ENCODE results near the gene PRKCE. TPM values are rescaled to one million over a fixed set of nuclear protein-coding genes. Genes with fewer than 3 reads are reported as not detected.

PRKCE gene
- total and polyA plus RNA-seq, 2 experiments from 2014 or later, result 0.94 to 1.2 TPM

DNA sequence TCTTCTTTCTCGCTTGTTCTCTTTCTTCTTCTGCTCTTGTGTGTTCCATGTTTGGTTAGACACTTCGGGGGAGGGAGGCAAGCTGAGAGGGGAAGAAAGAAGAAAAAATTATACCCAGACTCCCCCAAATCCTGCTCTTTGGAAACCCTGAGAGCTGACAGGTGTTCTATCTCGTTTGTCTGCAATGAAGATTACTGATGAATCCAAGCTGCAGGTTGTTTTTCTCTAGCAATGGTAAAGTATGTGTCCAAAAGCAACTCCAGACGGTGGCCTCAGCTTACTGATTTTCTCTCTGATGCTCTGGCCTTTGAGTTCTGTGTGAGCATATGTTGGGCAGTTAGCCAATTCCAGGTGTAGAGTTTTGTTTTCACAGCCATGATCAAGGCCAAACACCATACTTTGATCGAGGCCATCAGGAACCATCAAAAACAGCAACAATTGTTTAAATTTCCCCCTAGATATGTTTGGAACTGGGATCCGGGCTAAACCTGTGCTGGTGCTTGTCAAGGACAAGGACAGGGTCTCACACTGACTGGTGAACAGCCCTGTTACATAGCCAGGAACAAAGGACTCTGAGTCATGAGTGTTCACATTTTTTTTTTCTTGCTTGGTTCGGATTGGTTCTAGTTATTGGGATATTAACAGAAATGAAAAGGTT, 142.0 kb downstream of the PRKCE start:
- Histone ChIP-seq H3K27ac (ENCODE audit: low read depth) (no peak overlapping the region), H3F3A (replicated peaks; ENCODE audit: low read depth) (no peaks in the 10 kb centered on the region), H3K4me1 (ENCODE audit: insufficient read depth) (no peaks in the 10 kb centered on the region), H3K9me2 (ENCODE audit: insufficient read depth) (0 out of 2 replicates have a peak, but pooled peaks cover 7% of the 10 kb centered on the region), H3K4me2 (no peak overlapping the region), H3K27me3 (ENCODE audit: insufficient read depth) (no peaks in the 10 kb centered on the region), H3K36me3 (ENCODE audit: insufficient read depth) (no peaks in the 10 kb centered on the region), H4K20me1 (replicated peaks; ENCODE audit: insufficient read depth) (no peaks in the 10 kb centered on the region), H3K79me2 (replicated peaks; ENCODE audit: insufficient read depth) (no peaks in the 10 kb centered on the region), H3K4me3 (no peak overlapping the region), H2AFZ (no peak overlapping the region)
- H3K9me3 Mint-ChIP-seq, result no peaks in the 10 kb centered on the region
- no peak for TF ChIP-seq CREB1 (CRISPR knock-in tag; IDR thresholded peaks at IDR 0.05; ENCODE audit: low read depth)
- TF ChIP-seq, protein P1, sequence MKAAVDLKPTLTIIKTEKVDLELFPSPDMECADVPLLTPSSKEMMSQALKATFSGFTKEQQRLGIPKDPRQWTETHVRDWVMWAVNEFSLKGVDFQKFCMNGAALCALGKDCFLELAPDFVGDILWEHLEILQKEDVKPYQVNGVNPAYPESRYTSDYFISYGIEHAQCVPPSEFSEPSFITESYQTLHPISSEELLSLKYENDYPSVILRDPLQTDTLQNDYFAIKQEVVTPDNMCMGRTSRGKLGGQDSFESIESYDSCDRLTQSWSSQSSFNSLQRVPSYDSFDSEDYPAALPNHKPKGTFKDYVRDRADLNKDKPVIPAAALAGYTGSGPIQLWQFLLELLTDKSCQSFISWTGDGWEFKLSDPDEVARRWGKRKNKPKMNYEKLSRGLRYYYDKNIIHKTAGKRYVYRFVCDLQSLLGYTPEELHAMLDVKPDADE (IDR thresholded peaks at IDR 0.05), result no peak
- no peak overlapping the region for H3K4me3 Mint-ChIP-seq
- no peaks in the 10 kb centered on the region; the same call in 2 of the 3 replicates for H3K36me3 Mint-ChIP-seq (ENCODE audit: low read depth)
- ATAC-seq (no peak), DNase-seq (ENCODE audit: low spot score) (no peak)
- no peak overlapping the region for H3K27ac Mint-ChIP-seq
- H3K27me3 Mint-ChIP-seq (ENCODE audit: insufficient read depth, low read depth, poor library complexity), result peaks cover 3% of the 10 kb centered on the region
- H3K4me1 Mint-ChIP-seq, result no peaks in the 10 kb centered on the region

DNA sequence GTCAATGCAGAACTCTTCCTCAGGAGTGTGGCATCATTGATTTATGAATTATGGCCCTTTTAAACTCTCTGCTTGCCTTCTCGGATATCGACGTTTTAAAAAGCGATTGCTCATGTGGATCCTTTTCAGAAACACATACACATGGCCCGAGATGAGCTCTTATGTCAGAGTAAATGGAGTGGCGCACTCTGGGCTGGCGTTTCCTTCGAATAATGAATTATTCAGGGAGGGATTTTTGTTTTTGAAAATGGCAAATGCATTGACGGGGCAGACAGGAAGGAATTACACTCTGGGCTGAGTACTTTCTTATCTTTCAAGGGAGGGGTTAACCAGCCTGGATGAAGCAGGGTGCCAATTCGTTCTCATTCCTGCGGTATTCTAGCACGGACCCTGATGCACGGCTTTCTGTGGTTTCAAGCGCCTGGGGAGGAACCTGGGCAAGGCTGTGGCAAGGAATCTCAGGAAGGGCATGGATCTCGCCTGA, 142.7 kb downstream of the PRKCE start:
- no peak overlapping the region for H3K4me3 ChIP-seq
- no peaks in the 10 kb centered on the region for H4K20me1 ChIP-seq (replicated peaks; ENCODE audit: insufficient read depth)
- H3K27me3 ChIP-seq (ENCODE audit: insufficient read depth), result no peaks in the 10 kb centered on the region
- Mint-ChIP-seq H3K27me3 (ENCODE audit: insufficient read depth, low read depth, poor library complexity) (peaks cover 3% of the 10 kb centered on the region), H3K27ac (no peak overlapping the region), H3K36me3 (ENCODE audit: low read depth) (no peaks in the 10 kb centered on the region; the same call in 2 of the 3 replicates), H3K4me1 (no peaks in the 10 kb centered on the region), H3K4me3 (no peak overlapping the region), H3K9me3 (no peaks in the 10 kb centered on the region)
- no peak for DNase-seq (ENCODE audit: low spot score)
- ATAC-seq, result no peak
- no peak overlapping the region for H2AFZ ChIP-seq
- H3K4me2 ChIP-seq, result no peak overlapping the region
- no peak for TF ChIP-seq ZNF114 (CRISPR knock-in tag; IDR thresholded peaks at IDR 0.05)
- TF ChIP-seq, protein P1 (IDR thresholded peaks at IDR 0.05), result no peak
- TF ChIP-seq, protein P2, sequence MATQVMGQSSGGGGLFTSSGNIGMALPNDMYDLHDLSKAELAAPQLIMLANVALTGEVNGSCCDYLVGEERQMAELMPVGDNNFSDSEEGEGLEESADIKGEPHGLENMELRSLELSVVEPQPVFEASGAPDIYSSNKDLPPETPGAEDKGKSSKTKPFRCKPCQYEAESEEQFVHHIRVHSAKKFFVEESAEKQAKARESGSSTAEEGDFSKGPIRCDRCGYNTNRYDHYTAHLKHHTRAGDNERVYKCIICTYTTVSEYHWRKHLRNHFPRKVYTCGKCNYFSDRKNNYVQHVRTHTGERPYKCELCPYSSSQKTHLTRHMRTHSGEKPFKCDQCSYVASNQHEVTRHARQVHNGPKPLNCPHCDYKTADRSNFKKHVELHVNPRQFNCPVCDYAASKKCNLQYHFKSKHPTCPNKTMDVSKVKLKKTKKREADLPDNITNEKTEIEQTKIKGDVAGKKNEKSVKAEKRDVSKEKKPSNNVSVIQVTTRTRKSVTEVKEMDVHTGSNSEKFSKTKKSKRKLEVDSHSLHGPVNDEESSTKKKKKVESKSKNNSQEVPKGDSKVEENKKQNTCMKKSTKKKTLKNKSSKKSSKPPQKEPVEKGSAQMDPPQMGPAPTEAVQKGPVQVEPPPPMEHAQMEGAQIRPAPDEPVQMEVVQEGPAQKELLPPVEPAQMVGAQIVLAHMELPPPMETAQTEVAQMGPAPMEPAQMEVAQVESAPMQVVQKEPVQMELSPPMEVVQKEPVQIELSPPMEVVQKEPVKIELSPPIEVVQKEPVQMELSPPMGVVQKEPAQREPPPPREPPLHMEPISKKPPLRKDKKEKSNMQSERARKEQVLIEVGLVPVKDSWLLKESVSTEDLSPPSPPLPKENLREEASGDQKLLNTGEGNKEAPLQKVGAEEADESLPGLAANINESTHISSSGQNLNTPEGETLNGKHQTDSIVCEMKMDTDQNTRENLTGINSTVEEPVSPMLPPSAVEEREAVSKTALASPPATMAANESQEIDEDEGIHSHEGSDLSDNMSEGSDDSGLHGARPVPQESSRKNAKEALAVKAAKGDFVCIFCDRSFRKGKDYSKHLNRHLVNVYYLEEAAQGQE (IDR thresholded peaks at IDR 0.05; ENCODE audit: unreplicated experiment), result no peak
- no peak for TF ChIP-seq STAT1 (IDR thresholded peaks at IDR 0.05; ENCODE audit: unreplicated experiment)
- no peak for TF ChIP-seq ZNF331 (CRISPR knock-in tag; IDR thresholded peaks at IDR 0.05; ENCODE audit: low read depth)
- TF ChIP-seq, protein P3, sequence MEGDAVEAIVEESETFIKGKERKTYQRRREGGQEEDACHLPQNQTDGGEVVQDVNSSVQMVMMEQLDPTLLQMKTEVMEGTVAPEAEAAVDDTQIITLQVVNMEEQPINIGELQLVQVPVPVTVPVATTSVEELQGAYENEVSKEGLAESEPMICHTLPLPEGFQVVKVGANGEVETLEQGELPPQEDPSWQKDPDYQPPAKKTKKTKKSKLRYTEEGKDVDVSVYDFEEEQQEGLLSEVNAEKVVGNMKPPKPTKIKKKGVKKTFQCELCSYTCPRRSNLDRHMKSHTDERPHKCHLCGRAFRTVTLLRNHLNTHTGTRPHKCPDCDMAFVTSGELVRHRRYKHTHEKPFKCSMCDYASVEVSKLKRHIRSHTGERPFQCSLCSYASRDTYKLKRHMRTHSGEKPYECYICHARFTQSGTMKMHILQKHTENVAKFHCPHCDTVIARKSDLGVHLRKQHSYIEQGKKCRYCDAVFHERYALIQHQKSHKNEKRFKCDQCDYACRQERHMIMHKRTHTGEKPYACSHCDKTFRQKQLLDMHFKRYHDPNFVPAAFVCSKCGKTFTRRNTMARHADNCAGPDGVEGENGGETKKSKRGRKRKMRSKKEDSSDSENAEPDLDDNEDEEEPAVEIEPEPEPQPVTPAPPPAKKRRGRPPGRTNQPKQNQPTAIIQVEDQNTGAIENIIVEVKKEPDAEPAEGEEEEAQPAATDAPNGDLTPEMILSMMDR (conservative IDR thresholded peaks at IDR 0.05; ENCODE audit: low read depth in 2 of 2), result no peak
- TF ChIP-seq NANOG (IDR thresholded peaks at IDR 0.05; ENCODE audit: borderline replicate concordance), result no peak
- TF ChIP-seq EZH2phosphoT487 (IDR thresholded peaks at IDR 0.05; ENCODE audit: unreplicated experiment), result no peak
- no peak for TF ChIP-seq EZH2 (IDR thresholded peaks at IDR 0.05; ENCODE audit: low read depth, unreplicated experiment)
- no peaks in the 10 kb centered on the region for H3K36me3 ChIP-seq (ENCODE audit: insufficient read depth)
- no peaks in the 10 kb centered on the region for H3K79me2 ChIP-seq (replicated peaks; ENCODE audit: insufficient read depth)
- no peak overlapping the region for H3K27ac ChIP-seq (ENCODE audit: low read depth)
- H3F3A ChIP-seq (replicated peaks; ENCODE audit: low read depth), result no peaks in the 10 kb centered on the region
- 0 out of 2 replicates have a peak, but pooled peaks cover 7% of the 10 kb centered on the region for H3K9me2 ChIP-seq (ENCODE audit: insufficient read depth)
- H3K4me1 ChIP-seq (ENCODE audit: insufficient read depth), result no peaks in the 10 kb centered on the region
